PC-9 (cell line): ENCODE measurements around the gene CEL. TPM values are rescaled to one million over a fixed set of nuclear protein-coding genes. Genes with fewer than 3 reads are reported as not detected.

Experiments
- BruUV-seq: library from RNA; stranded (reverse); fragments of 400-500 nt; replicated peaks from 2 replicates; lab custom pipeline; 2021; lab: Mats Ljungman, UMichigan
- CTCF ChIA-PET: fragments of 300-600 bp; sonication (Branson Sonifier 250); formaldehyde crosslinking; loops from one replicate; lab custom pipeline; 2022; ENCODE audit warnings: antibody characterized with exemption; lab: Charles Lee
- POLR2A ChIA-PET: fragments of 300-600 bp; sonication (Branson Sonifier 250); formaldehyde crosslinking; loops from one replicate; lab custom pipeline; 2022; ENCODE audit warnings: antibody characterized with exemption; ENCODE audit not compliant: unreplicated experiment; lab: Charles Lee
- DNase-seq, 2 experiments: peaks; one replicate each; pipeline versions ENCODE4 v3.0.0 to v3.0.0-alpha.2; 2015 to 2022; ENCODE audit warnings: mixed read lengths in 1 of 2
- H2AFZ ChIP-seq: fragments of 200-600 bp; sonication (generic); 2 replicates; pipeline ENCODE4 v1.8.1; 2017; ENCODE audit warnings: antibody characterized with exemption
- H3F3A ChIP-seq: fragments of 200-600 bp; sonication (generic); 2 replicates; pipeline ENCODE4 v1.8.1; 2017; ENCODE audit warnings: antibody characterized with exemption, mild to moderate bottlenecking, low read depth; ENCODE audit not compliant: insufficient read depth
- H3K27ac ChIP-seq: fragments of 200-600 bp; sonication (generic); 2 replicates; pipeline ENCODE4 v1.6.1; 2016; ENCODE audit warnings: mixed run types
- H3K27me3 ChIP-seq: fragments of 200-600 bp; sonication (generic); 2 replicates; pipeline ENCODE4 v1.6.1; 2016; ENCODE audit warnings: low read depth, mixed run types; ENCODE audit not compliant: insufficient read depth
- H3K36me3 ChIP-seq: fragments of 200-600 bp; sonication (generic); 2 replicates; pipeline ENCODE4 v1.6.1; 2016; ENCODE audit warnings: low read depth, mixed run types
- H3K4me1 ChIP-seq: fragments of 200-600 bp; sonication (generic); replicated peaks from 2 replicates; pipeline ENCODE4 v1.6.1; 2016; ENCODE audit warnings: mixed run types; ENCODE audit not compliant: insufficient read depth
- H3K4me2 ChIP-seq: fragments of 200-600 bp; sonication (generic); 2 replicates; pipeline ENCODE4 v1.6.1; 2017; ENCODE audit warnings: mixed run types
- H3K4me3 ChIP-seq: fragments of 200-600 bp; sonication (generic); 2 replicates; pipeline ENCODE4 v1.6.1; 2016; ENCODE audit warnings: mixed run types
- H3K79me2 ChIP-seq: fragments of 200-600 bp; sonication (generic); 2 replicates; pipeline ENCODE4 v1.6.1; 2017; ENCODE audit warnings: low read depth, mixed run types
- H3K9me2 ChIP-seq: fragments of 200-600 bp; sonication (generic); 2 replicates; pipeline ENCODE4 v1.8.1; 2017; ENCODE audit warnings: mild to moderate bottlenecking; ENCODE audit not compliant: insufficient read depth
- H3K9me3 ChIP-seq: fragments of 200-600 bp; sonication (generic); 2 replicates; pipeline ENCODE4 v1.8.1; 2016; ENCODE audit warnings: low read depth; ENCODE audit not compliant: insufficient read depth
- H4K20me1 ChIP-seq: fragments of 200-600 bp; sonication (generic); 2 replicates; pipeline ENCODE4 v1.8.1; 2017; ENCODE audit not compliant: insufficient read depth
- EZH2 ChIP-seq: fragments of 200-600 bp; sonication (generic); IDR thresholded peaks from 2 replicates; pipeline ENCODE4 v1.8.0; 2017; ENCODE audit warnings: antibody characterized with exemption, low read depth
- intact Hi-C: fragments of 100-400 bp; cut with micrococcal nuclease; formaldehyde crosslinking; loops from one replicate; pipeline ENCODE4 v1.10.0; 2022; ENCODE audit not compliant: unreplicated experiment
- total RNA-seq: library from RNA; stranded (reverse); gene quantifications from 2 replicates; pipeline ENCODE4 v1.2.3, GENCODE V29; 2021
- TF ChIP-seq, protein P1 (sequence below): fragments of 200-600 bp; sonication (generic); conservative IDR thresholded peaks from 2 replicates; pipeline ENCODE4 v1.6.1; 2017; ENCODE audit warnings: mixed run types, antibody characterized with exemption, mild to moderate bottlenecking, moderate library complexity

Gene CEL
- total RNA-seq, 1 experiment from 2014 or later = 2.7 TPM

DNA sequence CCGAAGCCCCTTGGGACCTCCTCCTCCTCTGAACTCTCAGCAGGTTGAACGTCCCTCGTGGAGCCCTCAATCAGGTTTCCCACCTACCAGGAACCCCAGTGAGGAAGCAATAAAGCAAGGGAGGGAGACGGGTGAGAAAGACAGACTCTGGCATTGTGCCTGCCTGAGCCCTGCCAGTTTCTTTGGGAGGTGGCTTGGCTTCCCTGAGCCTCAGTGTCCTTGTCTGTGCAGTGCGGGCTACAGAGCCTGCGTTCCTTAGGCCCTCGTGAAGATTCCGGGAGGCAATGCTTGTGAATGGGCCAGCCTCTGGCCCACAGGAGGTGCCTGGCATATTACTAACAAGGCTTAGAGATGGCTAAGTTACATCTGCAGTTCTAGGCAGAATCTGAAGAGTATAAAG lies 19.1 kb upstream of the CEL start:
- no peak overlapping the region for H3K4me2 ChIP-seq
- H3F3A ChIP-seq = no peaks in the 10 kb centered on the region
- H3K79me2 ChIP-seq = peaks cover 18% of the 10 kb centered on the region
- no peaks in the 10 kb centered on the region for H3K4me1 ChIP-seq
- intact Hi-C loops = no loop called here
- no peaks in the 10 kb centered on the region for H3K9me3 ChIP-seq
- ChIA-PET CTCF (no interaction called here), POLR2A (no interaction called here)
- no peak for DNase-seq
- H2AFZ ChIP-seq = no peak overlapping the region
- H3K9me2 ChIP-seq = no peaks in the 10 kb centered on the region
- no peaks in the 10 kb centered on the region for H3K27me3 ChIP-seq
- H3K4me3 ChIP-seq = no peak overlapping the region
- peaks cover 5% of the 10 kb centered on the region; the same call in 1 of the 2 replicates for H3K36me3 ChIP-seq
- H4K20me1 ChIP-seq = peaks cover 28% of the 10 kb centered on the region
- TF ChIP-seq, protein P1, sequence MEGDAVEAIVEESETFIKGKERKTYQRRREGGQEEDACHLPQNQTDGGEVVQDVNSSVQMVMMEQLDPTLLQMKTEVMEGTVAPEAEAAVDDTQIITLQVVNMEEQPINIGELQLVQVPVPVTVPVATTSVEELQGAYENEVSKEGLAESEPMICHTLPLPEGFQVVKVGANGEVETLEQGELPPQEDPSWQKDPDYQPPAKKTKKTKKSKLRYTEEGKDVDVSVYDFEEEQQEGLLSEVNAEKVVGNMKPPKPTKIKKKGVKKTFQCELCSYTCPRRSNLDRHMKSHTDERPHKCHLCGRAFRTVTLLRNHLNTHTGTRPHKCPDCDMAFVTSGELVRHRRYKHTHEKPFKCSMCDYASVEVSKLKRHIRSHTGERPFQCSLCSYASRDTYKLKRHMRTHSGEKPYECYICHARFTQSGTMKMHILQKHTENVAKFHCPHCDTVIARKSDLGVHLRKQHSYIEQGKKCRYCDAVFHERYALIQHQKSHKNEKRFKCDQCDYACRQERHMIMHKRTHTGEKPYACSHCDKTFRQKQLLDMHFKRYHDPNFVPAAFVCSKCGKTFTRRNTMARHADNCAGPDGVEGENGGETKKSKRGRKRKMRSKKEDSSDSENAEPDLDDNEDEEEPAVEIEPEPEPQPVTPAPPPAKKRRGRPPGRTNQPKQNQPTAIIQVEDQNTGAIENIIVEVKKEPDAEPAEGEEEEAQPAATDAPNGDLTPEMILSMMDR = no peak
- TF ChIP-seq EZH2 = no peak
- BruUV-seq = no TSS peak
- H3K27ac ChIP-seq = no peak overlapping the region

DNA sequence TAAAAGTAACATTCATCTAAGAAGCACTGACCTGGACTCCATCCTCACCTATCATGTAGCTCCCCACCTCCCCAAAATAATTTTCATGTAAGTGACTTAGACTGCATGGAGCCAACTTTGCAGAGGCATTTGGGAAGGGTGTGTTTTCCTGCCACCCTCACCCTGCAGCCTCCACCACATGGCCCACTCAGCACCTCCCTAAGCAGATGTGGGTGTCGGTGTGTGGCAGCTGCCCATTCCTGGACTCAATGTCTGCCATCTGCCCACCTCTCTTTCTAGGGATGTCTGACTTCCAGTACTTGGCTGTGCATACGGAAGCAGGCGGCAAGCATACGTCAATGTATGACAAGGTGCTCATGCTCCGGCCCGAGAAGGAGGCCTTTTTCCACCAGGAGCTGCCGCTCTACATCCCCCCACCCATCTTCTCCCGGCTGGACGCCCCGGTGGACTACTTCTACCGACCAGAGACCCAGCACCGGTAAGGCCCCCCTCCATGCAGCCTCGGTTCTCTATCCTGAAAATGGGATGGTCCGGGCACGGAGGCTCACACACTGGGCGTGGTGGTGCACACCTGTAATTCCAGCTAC lies 18.2 kb upstream of the CEL start:
- no peak for DNase-seq
- Histone ChIP-seq H3K36me3 (peaks cover 5% of the 10 kb centered on the region; the same call in 1 of the 2 replicates), H3K4me2 (no peak overlapping the region), H3K4me3 (no peak overlapping the region), H3K9me2 (no peaks in the 10 kb centered on the region), H3K27ac (no peak overlapping the region), H3K9me3 (no peaks in the 10 kb centered on the region), H3K4me1 (no peaks in the 10 kb centered on the region), H2AFZ (no peak overlapping the region), H3F3A (no peaks in the 10 kb centered on the region), H4K20me1 (peaks cover 21% of the 10 kb centered on the region), H3K79me2 (peaks cover 15% of the 10 kb centered on the region; the same call in 1 of the 2 replicates), H3K27me3 (no peaks in the 10 kb centered on the region)
- BruUV-seq = no TSS peak
- CTCF ChIA-PET = no interaction called here
- no peak for TF ChIP-seq EZH2
- TF ChIP-seq, protein P1 = no peak
- POLR2A ChIA-PET = no interaction called here
- intact Hi-C loops = no loop called here

DNA sequence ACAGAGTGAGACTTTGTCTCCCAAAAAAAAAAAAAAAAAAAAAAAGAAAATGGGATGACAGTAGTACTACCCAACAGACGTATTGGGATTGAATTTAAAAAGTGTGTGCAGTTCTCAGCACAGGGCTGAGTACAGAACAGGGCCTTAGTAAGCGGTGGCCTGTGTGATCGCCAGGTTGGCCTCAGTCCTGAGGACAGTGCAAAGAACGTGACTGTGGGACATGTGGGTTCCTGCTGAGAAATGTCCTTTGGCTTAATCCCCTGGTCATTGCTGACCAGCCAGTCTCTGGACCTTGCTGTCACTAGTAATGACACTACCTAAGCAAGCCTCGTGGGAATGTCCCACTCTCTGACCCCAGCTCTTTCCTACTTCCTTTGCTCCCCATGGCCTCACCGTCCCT lies 17.7 kb upstream of the CEL start:
- BruUV-seq = no TSS peak
- Histone ChIP-seq H3K9me3 (no peaks in the 10 kb centered on the region), H3K9me2 (no peaks in the 10 kb centered on the region), H3K27me3 (no peaks in the 10 kb centered on the region), H4K20me1 (peaks cover 16% of the 10 kb centered on the region), H3K36me3 (peaks cover 5% of the 10 kb centered on the region; the same call in 1 of the 2 replicates), H3K4me3 (no peak overlapping the region), H3K4me1 (no peaks in the 10 kb centered on the region), H3F3A (no peaks in the 10 kb centered on the region), H3K79me2 (peaks cover 11% of the 10 kb centered on the region; the same call in 1 of the 2 replicates), H3K4me2 (no peak overlapping the region), H3K27ac (no peak overlapping the region), H2AFZ (no peak overlapping the region)
- CTCF ChIA-PET = no interaction called here
- TF ChIP-seq, protein P1 = no peak
- TF ChIP-seq EZH2 = no peak
- intact Hi-C loops = no loop called here
- POLR2A ChIA-PET = no interaction called here
- DNase-seq = no peak
